Astrocyte of the cerebellum (primary cell): ENCODE measurements around the gene LOXL3.

ENCODE experiments used
- DNase-seq: peaks from one replicate; pipeline ENCODE4 v3.0.0-alpha.2; 2011; ENCODE audit warnings: low read depth
- H3K4me3 ChIP-seq: 2 replicates; pipeline ENCODE4 v1.5.1; 2011; ENCODE audit warnings: mild to moderate bottlenecking, low read depth, low read length, moderate library complexity
- CTCF ChIP-seq: IDR thresholded peaks from 2 replicates; pipeline ENCODE4 v1.5.1; 2012; ENCODE audit warnings: low read length, low read depth, moderate library complexity, mild to moderate bottlenecking; ENCODE audit errors: missing control alignments
- in situ Hi-C: cut with HindIII; loops from 2 replicates; pipeline ENCODE4 v1.10.0; 2017; ENCODE audit warnings: low sequenced_read_pairs

Gene LOXL3

GRCh38 chr2:74499940-74500577, 53.7 kb downstream of the LOXL3 start:
- no peak for TF ChIP-seq CTCF
- no peak overlapping the region for H3K4me3 ChIP-seq
- no peak for DNase-seq
- in situ Hi-C loops: no loop called here

DNA sequence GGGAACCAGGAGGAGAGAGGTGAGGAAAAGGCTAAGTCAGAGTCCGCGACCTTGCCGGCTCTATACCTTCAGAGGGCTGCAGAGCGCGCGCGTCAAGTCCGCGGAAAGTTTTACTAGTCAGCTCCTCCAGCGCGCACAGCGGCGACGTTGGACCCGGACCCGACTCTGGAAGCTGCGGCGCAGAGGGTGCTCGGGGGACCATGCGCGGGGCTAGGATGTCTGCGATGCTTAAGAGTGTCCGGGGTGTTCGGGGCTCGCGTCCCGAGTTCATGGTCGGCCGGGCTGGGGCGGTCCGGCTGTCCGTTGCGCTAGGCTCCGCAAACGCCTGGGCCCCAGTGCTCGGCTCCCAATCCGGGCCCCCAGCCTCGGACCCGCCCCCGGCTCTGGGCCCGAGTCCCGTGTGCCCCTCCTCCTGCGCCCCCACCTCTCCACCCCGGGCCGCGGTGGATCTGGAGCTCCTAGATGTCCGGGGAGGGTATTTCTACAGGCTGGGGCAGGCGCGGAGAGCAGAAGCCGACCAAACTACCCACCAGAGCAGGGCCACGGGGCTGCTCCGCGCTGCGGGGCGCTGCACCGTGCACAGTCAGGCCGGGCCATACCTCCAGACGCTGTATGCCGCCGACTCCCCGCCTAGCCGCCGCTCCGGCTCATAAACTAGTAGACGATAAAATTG, 54.3 kb downstream of the LOXL3 start, which contains the start of gene LBX2:
LBX2 (minus strand) TSS at position 337 of the 673 bp plus-strand sequence; CDS start at position 271, 66 bp downstream.
- in situ Hi-C loops: no loop called here
- no peak for TF ChIP-seq CTCF
- peak within 1 kb of the TSS; percentile 19 for H3K4me3 ChIP-seq
- DNase-seq: no peak

- in situ Hi-C loops: no loop called here
- H3K4me3 ChIP-seq: peak overlapping the region; percentile 19
- no peak for TF ChIP-seq CTCF
- DNase-seq: no peak
Observed at GRCh38 chr2:74498500-74499266, 55.1 kb downstream of the LOXL3 start.

DNA sequence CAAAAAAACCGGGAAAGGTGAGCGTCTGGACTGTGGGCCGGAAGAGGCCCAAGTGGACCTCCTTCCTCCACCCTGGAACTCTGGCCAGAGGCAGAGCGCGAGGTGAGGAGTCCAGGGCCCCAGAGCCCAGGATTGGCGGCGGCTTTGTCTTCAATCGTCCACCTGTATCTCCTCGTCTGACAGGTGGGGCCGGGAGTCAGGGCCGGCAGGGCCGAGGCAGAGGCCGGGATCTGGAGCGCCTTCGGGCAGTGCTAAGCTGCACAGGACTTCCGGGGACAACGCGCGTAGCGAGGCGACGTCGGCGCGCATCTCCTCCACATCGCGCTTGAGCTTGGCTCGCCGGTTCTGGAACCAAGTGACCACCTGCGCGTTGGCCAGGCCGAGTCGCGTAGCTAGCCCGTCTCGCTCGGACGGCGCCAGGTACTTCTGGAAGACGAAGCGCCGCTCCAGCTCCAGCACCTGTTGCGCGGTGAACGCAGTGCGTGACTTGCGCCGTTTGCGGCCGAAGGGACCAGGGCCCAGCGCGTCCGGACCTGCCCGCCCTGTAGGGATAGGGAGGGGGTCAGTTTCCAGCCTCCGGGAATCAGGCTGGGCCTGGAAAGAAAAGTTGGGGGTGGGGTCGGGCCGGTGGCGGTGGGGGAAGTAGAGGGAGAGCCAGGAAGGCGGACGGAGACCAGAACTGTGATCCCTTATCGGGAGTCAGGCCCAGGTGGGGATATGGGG, 55.8 kb downstream of the LOXL3 start:
- H3K4me3 ChIP-seq: peak overlapping the region; percentile 19
- in situ Hi-C loops: no loop called here
- TF ChIP-seq CTCF: no peak
- DNase-seq: no peak

DNA sequence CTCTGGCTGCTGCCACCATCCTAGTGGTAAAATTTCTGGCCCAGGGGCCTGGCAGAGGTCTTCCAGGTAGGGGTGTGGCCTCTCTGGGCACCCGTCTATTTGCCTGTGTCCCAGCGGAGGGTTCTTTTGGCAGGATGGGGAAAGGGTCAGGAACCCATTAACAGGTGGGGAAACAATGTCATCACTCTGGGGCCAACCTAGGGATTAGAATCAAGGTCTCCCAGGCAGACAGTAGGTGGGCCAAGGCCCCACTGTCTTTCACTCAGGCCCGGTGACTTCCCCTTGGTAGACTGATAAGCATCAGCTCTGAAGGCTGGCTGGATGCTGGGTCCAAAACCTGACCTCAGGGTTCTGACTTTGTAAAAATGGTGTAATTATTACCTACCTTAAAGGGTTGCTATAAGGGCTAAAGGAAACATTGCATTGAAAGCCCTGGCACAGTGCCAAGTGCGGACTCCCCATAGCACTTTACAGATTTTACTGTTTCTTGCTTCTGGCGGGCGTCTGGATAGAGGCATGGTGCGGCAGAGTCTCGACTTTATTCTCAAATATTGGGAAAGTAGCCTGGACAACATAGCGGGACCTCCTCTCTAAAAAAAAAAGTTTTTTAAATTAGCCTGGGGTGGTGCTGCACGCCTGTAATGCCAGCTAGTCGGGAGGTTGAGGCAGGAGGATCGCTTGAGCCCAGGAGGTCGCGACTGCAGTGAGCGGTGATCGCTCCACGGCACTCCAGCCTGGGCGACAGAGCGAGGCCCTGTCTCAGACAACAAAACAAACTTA, 56.6 kb downstream of the LOXL3 start:
- no peak for DNase-seq
- no peak for TF ChIP-seq CTCF
- no peak overlapping the region for H3K4me3 ChIP-seq
- in situ Hi-C loops: no loop called here
